ENCODE measurements around the gene ZBTB7C. TPM values are rescaled to one million over a fixed set of nuclear protein-coding genes. Genes with fewer than 3 reads are reported as not detected.

Gene ZBTB7C
- total RNA-seq, 1 donor from 2014 or later: 1.4 TPM

DNA sequence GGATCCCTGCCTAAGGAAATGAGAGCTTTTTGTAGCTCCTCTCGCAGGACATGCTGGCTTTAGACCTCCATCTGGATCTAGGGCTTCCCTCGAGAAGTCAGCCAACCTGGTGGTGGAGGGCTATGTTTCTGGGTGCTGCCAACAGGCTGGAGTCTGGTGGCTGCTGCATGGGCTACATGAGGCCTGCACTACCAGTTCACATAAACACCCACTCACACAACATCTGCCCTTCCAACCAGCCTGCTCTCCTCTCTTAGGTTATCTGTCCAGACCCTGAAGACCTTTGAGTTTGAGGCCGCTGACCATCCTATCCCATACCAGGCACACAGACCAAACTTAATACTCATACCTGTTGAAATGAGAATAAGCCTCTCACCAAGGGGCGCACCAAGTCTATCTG, 427.4 kb downstream of the ZBTB7C start:
- Mint-ChIP-seq H3K4me1 (ENCODE audit: low read depth) (no peaks in the 10 kb centered on the region), H3K4me3 (ENCODE audit: unreplicated experiment) (no peak overlapping the region), H3K9me3 (ENCODE audit: low read depth) (no peaks in the 10 kb centered on the region), H3K27ac (ENCODE audit: unreplicated experiment) (no peak overlapping the region), H3K27me3 (ENCODE audit: low read depth) (no peaks in the 10 kb centered on the region), H3K36me3 (ENCODE audit: low read depth) (no peaks in the 10 kb centered on the region)
- no peak for DNase-seq (ENCODE audit: low spot score)
- TF ChIP-seq, protein P1, sequence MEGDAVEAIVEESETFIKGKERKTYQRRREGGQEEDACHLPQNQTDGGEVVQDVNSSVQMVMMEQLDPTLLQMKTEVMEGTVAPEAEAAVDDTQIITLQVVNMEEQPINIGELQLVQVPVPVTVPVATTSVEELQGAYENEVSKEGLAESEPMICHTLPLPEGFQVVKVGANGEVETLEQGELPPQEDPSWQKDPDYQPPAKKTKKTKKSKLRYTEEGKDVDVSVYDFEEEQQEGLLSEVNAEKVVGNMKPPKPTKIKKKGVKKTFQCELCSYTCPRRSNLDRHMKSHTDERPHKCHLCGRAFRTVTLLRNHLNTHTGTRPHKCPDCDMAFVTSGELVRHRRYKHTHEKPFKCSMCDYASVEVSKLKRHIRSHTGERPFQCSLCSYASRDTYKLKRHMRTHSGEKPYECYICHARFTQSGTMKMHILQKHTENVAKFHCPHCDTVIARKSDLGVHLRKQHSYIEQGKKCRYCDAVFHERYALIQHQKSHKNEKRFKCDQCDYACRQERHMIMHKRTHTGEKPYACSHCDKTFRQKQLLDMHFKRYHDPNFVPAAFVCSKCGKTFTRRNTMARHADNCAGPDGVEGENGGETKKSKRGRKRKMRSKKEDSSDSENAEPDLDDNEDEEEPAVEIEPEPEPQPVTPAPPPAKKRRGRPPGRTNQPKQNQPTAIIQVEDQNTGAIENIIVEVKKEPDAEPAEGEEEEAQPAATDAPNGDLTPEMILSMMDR (IDR thresholded peaks at IDR 0.05): no peak

DNA sequence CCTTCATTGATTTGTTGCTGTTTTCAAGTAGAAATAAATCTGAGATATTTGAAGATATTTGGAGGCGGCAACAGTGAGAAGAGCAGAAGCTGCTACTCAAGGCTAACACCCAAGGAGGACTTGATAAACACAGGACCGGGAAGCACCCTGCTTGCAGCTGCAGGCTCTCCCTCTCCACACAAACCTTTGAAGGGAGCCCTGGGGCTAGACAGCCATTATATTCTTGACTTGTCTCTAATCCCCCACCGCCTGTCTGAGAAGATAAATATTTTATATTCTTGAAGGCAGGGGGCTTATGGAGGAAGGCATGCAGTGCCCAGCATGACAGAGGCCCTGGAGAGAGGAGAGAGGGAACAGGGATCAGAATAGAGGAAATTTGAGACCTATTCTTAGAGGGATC, 427.9 kb downstream of the ZBTB7C start:
- Mint-ChIP-seq H3K27ac (ENCODE audit: unreplicated experiment) (no peak overlapping the region), H3K4me1 (ENCODE audit: low read depth) (no peaks in the 10 kb centered on the region), H3K9me3 (ENCODE audit: low read depth) (no peaks in the 10 kb centered on the region), H3K27me3 (ENCODE audit: low read depth) (no peaks in the 10 kb centered on the region), H3K4me3 (ENCODE audit: unreplicated experiment) (no peak overlapping the region), H3K36me3 (ENCODE audit: low read depth) (no peaks in the 10 kb centered on the region)
- DNase-seq (ENCODE audit: low spot score): no peak
- TF ChIP-seq, protein P1 (IDR thresholded peaks at IDR 0.05): no peak

DNA sequence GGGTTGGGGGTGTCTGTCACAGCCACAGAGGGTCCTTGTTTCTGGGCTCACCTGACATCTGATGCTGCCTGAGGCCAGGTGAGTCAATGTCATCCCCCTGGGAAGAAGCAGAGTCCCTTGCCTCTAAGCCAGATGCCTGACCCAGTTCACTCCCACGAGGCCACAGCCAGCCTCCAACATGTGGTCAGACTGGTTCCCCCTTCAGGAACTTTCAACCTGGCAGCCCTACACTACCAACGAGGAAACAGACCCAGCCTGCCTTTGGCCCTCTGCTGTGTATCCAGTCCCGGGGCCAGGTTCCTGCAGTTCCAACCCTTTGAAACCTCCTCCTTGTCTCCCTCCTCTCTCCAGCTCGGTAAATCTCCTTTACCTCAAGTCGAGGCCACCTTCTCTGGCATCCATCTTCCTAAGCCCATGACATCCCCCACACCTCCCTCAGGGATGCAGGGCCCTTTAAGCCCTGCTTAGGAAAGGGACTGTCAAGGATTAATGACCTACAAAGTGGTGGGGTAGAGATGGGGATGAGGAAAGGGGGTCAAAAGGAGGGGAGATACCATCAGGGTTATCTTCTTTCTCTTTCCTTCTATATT, 429.5 kb downstream of the ZBTB7C start:
- Mint-ChIP-seq H3K4me1 (ENCODE audit: low read depth) (no peaks in the 10 kb centered on the region), H3K9me3 (ENCODE audit: low read depth) (no peaks in the 10 kb centered on the region), H3K27ac (ENCODE audit: unreplicated experiment) (no peak overlapping the region), H3K36me3 (ENCODE audit: low read depth) (no peaks in the 10 kb centered on the region), H3K4me3 (ENCODE audit: unreplicated experiment) (no peak overlapping the region), H3K27me3 (ENCODE audit: low read depth) (no peaks in the 10 kb centered on the region)
- no peak for DNase-seq (ENCODE audit: low spot score)
- TF ChIP-seq, protein P1 (IDR thresholded peaks at IDR 0.05): no peak

DNA sequence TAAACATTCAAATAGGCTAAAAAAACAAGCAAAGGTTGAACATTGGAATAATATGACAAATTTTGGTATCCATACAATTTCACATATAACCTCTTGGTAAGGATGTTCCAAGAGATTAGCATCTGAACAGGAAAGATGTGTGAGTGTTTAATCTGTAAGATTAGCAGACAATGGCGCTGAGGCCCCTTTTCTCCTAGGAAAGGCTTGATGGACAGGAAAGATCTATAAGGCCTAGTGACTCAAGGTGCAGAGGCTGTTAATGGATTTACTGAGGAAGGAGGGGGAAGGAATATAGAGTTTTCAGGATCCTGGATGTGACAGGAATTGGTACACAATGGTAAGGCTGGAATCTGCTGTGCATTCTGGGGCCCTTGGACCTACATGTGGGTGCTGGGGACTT, 430.6 kb downstream of the ZBTB7C start:
- no peaks in the 10 kb centered on the region for H3K4me1 Mint-ChIP-seq (ENCODE audit: low read depth)
- no peaks in the 10 kb centered on the region for H3K36me3 Mint-ChIP-seq (ENCODE audit: low read depth)
- H3K4me3 Mint-ChIP-seq (ENCODE audit: unreplicated experiment): no peak overlapping the region

DNA sequence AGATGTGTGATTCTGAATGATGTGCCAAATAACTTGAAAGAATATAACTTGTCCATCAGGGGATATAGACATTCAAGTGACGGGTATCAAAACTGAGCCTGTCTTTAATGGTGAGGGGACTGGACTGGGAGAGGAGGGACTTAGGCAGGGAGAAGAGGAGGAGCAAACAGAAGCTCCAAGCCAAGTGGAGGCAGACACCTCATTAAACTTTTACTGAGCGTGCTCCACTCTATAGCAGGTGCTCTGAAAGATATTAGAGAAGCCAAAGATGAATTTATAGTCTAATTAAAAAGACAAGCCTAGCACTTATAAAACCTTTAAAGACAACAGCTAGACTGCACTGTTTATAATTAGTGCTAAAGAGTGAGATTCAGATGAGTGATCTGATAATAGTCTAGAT, 431.0 kb downstream of the ZBTB7C start:
- TF ChIP-seq, protein P1 (IDR thresholded peaks at IDR 0.05): no peak
- Mint-ChIP-seq H3K27me3 (ENCODE audit: low read depth) (peaks cover 4% of the 10 kb centered on the region), H3K36me3 (ENCODE audit: low read depth) (no peaks in the 10 kb centered on the region), H3K27ac (ENCODE audit: unreplicated experiment) (no peak overlapping the region), H3K4me1 (ENCODE audit: low read depth) (no peaks in the 10 kb centered on the region), H3K9me3 (ENCODE audit: low read depth) (no peaks in the 10 kb centered on the region), H3K4me3 (ENCODE audit: unreplicated experiment) (no peak overlapping the region)
- no peak for DNase-seq (ENCODE audit: low spot score)

More for the DNA sequence above, 430.6 kb downstream of the ZBTB7C start:
- Mint-ChIP-seq H3K27me3 (ENCODE audit: low read depth) (peaks cover 3% of the 10 kb centered on the region), H3K27ac (ENCODE audit: unreplicated experiment) (no peak overlapping the region), H3K9me3 (ENCODE audit: low read depth) (no peaks in the 10 kb centered on the region)
- DNase-seq (ENCODE audit: low spot score): no peak
- TF ChIP-seq, protein P1 (IDR thresholded peaks at IDR 0.05): no peak

Other genes starting within 250 kb of the ZBTB7C start
- 173 to 236 TPM (median 184 TPM) in 3 replicates for gene CTIF, start 129.6 kb upstream of the ZBTB7C start, total RNA-seq

Measured in chondrocyte (in vitro differentiated cells).